ENCODE data around the gene SND1.

SND1 gene

GRCh38 chr7:128119036-128119435 is 467.0 kb downstream of the SND1 start:
- no peak for TF ChIP-seq CTCF (IDR thresholded peaks at IDR 0.05)
- DNase-seq (ENCODE audit: low spot score) = peak; percentile 60
- Histone ChIP-seq H3K4me3 (no peak overlapping the region), H3K27ac (no peak overlapping the region)

- DNase-seq (ENCODE audit: low spot score) = peak; percentile 14
- Histone ChIP-seq H3K4me3 (no peak overlapping the region), H3K27ac (no peak overlapping the region)
- TF ChIP-seq CTCF (IDR thresholded peaks at IDR 0.05) = no peak
Measured at GRCh38 chr7:128120116-128120515, 468.1 kb downstream of the SND1 start.

GRCh38 chr7:128120976-128121490 is 469.0 kb downstream of the SND1 start:
- DNase-seq (ENCODE audit: low spot score) = peak; percentile 41
- TF ChIP-seq CTCF (IDR thresholded peaks at IDR 0.05) = no peak
- Histone ChIP-seq H3K27ac (no peak overlapping the region), H3K4me3 (no peak overlapping the region)

- peak overlapping the region; percentile 60 for H3K4me3 ChIP-seq
- DNase-seq (ENCODE audit: low spot score) = peak; percentile 69
- TF ChIP-seq CTCF (IDR thresholded peaks at IDR 0.05) = no peak
Measured at GRCh38 chr7:128121711-128122530, 469.9 kb downstream of the SND1 start.

GRCh38 chr7:128122576-128123290 is 470.7 kb downstream of the SND1 start:
- Histone ChIP-seq H3K4me3 (no peak overlapping the region), H3K27ac (no peak overlapping the region)
- DNase-seq (ENCODE audit: low spot score) = peak; percentile 55
- TF ChIP-seq CTCF (IDR thresholded peaks at IDR 0.05) = no peak

More at GRCh38 chr7:128121711-128122530, 469.9 kb downstream of the SND1 start:
- H3K27ac ChIP-seq = no peak overlapping the region

GRCh38 chr7:128123291-128124037 is 471.5 kb downstream of the SND1 start:
- peak; percentile 54 for DNase-seq (ENCODE audit: low spot score)
- no peak for TF ChIP-seq CTCF (IDR thresholded peaks at IDR 0.05)
- Histone ChIP-seq H3K27ac (no peak overlapping the region), H3K4me3 (no peak overlapping the region)
